Choroid plexus epithelial cell (primary cell): Measurements from ENCODE around the gene XPR1.

Experiments used
- DNase-seq: peaks from one replicate; pipeline ENCODE4 v3.0.0-alpha.2; 2010; ENCODE audit warnings: low read depth
- H3K4me3 ChIP-seq: 2 replicates; pipeline ENCODE4 v1.5.1; 2011; ENCODE audit warnings: low read depth, mild to moderate bottlenecking, control low read depth, low read length, moderate library complexity
- CTCF ChIP-seq: conservative IDR thresholded peaks from 2 replicates; pipeline ENCODE4 v1.5.1; 2011; ENCODE audit warnings: low read depth, mild to moderate bottlenecking, control low read depth, inconsistent platforms, low read length, moderate library complexity

XPR1 gene

GRCh38 chr1:180886338-180886737, 254.5 kb downstream of the XPR1 start:
- no peak overlapping the region for H3K4me3 ChIP-seq
- no peak for DNase-seq
- TF ChIP-seq CTCF, result no peak

- no peak for TF ChIP-seq CTCF
- H3K4me3 ChIP-seq, result no peak overlapping the region
- DNase-seq, result no peak
These were observed 256.0 kb downstream of the XPR1 start for GRCh38 chr1:180887841-180888240.

GRCh38 chr1:180888870-180889269, 257.0 kb downstream of the XPR1 start:
- TF ChIP-seq CTCF, result no peak
- DNase-seq, result no peak

GRCh38 chr1:180889325-180889724, 257.5 kb downstream of the XPR1 start:
- no peak overlapping the region for H3K4me3 ChIP-seq
- DNase-seq, result no peak
- no peak for TF ChIP-seq CTCF

More at GRCh38 chr1:180888870-180889269, 257.0 kb downstream of the XPR1 start:
- H3K4me3 ChIP-seq, result no peak overlapping the region

- no peak overlapping the region for H3K4me3 ChIP-seq
- TF ChIP-seq CTCF, result no peak
- no peak for DNase-seq
These were observed 260.4 kb downstream of the XPR1 start for GRCh38 chr1:180892272-180892671.

GRCh38 chr1:180892675-180893074, 260.9 kb downstream of the XPR1 start:
- no peak overlapping the region for H3K4me3 ChIP-seq
- DNase-seq, result no peak
- TF ChIP-seq CTCF, result no peak

- no peak for DNase-seq
- TF ChIP-seq CTCF, result no peak
- no peak overlapping the region for H3K4me3 ChIP-seq
These were observed 261.8 kb downstream of the XPR1 start for GRCh38 chr1:180893614-180894013.
